NCI-H345 (cell line): Measurements from ENCODE around the gene SP3.
A peak's percentile ranks its signal among the peaks of the same experiment; 100 is the strongest.

ENCODE experiments used
- DNase-seq: peaks from one replicate; lab custom pipeline; 2025; lab: John Stamatoyannopoulos, UW

The SP3 gene

GRCh38 chr2:173996766-173997165 lies 31.6 kb upstream of the SP3 start:
- DNase-seq = no peak

GRCh38 chr2:173993459-173993858 lies 28.3 kb upstream of the SP3 start:
- DNase-seq = no peak

GRCh38 chr2:173991856-173992588 lies 26.8 kb upstream of the SP3 start:
- DNase-seq = no peak

DNA sequence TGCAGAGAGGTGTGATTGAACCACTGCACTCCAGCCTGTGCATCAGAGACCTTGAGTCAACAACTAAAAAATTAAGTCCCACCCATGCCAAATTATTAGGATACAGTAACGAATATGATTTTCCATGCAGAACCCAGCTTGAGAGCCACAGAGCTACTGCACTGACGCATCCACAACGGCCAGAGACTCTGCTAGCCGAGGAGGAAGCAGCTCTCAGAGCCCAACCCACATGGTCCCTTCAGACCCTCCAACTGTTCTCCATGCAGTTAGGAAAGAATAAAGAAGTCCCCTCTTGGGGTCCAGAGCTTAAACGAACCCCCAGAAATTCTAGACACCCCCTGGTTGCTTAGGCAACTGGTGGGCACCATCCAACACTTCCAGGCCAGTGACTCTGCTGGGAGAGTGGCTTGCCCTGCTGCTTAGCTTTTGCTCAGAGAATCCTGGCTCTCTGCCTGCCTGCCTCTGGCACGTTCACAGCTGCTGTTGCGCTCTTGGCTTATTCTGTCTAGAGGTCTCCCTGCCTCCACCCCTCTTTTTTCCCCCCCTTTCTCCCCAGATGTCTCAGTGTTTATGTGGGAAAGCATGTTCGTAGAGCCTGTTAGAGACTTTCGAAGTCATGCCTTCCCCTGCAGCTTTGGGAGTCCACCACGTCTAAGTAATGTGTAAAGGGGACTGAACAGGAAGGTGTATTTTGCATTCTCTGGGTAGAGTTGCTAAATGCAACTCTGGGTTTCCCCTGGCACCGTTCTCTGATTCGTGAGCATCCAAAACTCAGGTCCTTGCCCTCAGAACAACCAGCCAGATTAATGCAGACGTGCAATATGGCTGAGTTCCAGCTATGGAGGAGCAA lies 26.0 kb upstream of the SP3 start:
- DNase-seq = no peak

- no peak for DNase-seq
These were observed 25.1 kb upstream of the SP3 start for GRCh38 chr2:173990245-173990644.

GRCh38 chr2:173989884-173990215 lies 24.7 kb upstream of the SP3 start:
- no peak for DNase-seq

DNA sequence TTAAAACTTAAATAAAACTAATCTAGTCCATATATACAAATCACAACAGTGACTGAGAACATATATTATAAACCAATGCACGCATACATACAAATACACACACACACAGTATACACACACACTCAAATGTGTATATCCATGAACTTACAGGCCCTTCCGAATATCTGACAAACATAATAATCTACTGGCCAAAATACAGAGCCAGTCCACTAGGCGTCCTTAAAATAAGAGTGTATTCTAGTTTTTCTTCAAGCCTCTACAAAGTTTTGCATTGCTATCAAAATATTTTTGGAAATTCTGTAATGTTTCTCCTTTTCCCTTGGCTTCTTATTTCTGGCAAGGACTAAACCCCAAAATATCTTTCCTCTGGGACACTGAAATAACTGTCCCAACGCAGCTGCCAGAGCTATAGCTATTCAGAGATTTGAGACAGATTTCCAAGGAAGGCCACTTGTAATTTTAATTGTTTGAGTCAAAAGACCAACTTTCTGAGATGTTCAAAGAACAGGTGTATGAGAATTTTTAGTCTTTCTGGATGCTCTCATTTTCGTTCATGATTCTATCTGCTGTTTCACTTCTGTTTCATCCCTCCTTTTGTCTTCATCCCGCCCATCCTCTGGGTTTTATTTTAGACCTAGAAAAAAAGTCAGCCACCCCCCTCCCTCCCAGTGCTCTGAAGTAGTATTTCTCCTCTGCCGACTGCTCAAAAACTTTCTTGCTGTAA lies 24.1 kb upstream of the SP3 start:
- DNase-seq = no peak

- DNase-seq = no peak
These were observed 21.6 kb upstream of the SP3 start for GRCh38 chr2:173986805-173987204.

DNA sequence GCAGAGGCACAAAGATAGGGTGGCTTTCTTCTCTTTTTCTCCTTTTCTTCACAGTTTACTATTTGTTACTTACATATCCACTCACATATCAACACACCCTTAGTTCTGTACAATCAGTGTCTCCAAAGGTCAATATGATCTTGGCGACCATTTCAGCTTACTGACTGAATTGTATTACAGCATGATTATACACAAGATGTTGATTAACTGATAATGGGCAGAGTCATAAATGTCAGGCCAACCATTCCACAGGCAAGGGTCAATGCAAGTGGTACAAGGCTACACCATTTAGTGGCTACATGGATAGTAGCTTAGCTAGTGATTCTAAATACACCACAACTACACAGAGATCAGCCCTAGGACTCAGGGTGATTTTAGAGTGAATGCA lies 20.4 kb upstream of the SP3 start:
- no peak for DNase-seq

GRCh38 chr2:173984866-173985604 lies 19.9 kb upstream of the SP3 start:
- DNase-seq = no peak

- DNase-seq = peak; percentile 67
These were observed 18.3 kb upstream of the SP3 start for GRCh38 chr2:173983391-173983871.

DNA sequence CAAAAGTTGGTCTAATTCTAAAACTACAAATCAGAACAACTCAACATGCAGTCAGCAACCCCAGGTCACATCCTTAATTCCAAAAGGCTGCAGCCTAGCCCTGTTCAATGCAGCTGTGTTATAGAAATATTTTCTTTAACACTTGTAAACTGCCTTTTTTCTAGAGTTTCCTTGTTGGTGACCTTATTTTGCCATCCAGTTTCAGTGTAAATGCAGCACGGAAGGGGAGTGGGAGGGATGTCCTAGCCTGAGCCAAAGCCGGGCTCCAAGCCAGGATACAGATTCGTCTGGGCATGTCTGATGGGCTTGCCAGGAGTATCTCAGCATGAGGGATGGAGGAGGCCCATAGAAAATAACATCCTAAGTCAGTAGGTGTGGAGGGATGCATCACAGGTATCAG lies 17.7 kb upstream of the SP3 start:
- DNase-seq = peak; percentile 89

DNA sequence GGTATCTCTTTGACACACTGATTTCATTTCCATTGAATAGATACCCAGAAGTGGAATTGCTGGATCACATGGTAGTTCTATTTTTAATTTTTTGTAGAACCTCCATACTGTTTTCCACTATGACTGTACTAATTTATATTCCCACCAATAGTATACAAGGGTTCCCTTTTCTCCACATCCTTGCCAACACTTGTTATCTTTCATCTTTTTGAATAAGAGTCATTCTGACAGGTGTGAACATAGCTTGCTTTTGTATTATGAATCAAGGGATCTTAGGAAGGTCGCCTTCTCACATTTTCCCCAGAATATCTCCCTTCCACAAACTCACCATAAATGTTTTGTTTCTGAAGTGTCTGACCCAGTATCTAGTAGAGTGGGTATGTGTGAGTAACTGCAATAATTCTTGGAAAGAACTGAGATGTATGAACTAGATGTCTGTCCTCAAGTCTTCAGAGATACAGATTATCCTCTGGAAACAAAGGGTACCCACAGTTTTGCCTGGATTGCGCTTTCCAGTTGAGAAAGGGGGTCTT lies 17.1 kb upstream of the SP3 start:
- DNase-seq = no peak

DNA sequence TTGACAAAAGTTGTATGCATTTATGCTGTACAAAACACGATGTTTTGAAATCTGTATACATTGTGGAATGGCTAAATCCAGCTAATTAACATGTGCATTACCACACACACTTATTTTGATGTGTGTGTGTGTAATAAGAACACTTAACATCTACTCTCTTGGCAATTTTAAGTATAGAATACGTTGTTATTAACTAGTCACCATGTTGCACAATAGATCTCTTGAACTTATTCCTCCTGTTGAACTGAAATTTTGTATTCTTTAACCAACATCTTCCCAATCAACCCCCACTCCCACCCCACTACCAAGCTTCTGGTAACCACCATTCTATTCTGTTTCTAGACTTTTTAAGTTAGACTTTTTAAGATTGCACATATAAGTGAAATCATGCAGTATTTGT lies 16.3 kb upstream of the SP3 start:
- no peak for DNase-seq

DNA sequence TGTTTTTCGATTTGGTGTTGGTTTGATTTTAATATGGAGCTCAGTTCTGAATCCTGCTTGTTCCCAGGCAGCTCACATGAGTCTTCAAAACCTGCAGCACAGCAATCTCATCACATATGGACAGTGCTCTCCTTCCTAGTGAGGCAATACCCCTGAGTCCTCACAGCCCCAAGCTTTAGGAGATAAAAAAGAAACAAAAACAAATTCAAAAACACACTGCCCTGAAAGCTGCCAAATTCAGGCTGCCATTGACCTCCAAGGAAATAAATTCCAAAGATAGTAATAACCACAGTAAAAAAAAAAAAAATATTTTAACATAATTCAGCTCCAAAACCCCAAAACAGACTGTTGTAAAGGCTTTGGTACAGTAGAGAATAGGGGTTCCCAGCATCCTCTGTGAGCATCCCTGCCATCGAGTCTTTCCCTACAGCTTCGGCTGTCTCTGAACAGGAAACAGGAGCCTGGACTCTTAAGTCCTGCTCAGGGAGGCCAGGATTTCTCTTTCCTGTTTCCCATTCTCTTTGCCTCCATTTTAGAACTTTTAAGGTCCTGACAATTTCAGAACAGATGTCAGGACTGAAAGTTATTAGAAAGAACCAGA lies 14.7 kb upstream of the SP3 start:
- DNase-seq = no peak

DNA sequence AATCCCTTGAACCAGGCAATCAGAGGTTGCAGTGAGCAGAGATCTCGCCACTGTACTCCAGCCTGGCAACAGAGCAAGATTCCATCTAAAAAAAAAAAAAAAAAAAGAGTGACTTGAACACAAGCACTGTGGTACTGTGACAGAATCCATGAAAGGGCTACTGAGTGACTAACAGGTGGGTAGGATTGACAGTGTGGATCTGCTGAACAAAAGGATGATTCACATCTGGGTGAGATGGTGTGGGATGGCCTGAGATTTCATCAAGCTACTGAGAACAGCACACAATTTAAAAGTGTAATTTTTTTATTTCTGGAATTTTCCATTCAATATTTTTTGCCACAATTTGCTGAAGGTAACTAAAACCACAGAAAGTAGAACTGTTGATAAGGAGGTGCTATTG lies 13.3 kb upstream of the SP3 start:
- DNase-seq = no peak

GRCh38 chr2:173972636-173973035 lies 7.5 kb upstream of the SP3 start:
- DNase-seq = no peak

DNA sequence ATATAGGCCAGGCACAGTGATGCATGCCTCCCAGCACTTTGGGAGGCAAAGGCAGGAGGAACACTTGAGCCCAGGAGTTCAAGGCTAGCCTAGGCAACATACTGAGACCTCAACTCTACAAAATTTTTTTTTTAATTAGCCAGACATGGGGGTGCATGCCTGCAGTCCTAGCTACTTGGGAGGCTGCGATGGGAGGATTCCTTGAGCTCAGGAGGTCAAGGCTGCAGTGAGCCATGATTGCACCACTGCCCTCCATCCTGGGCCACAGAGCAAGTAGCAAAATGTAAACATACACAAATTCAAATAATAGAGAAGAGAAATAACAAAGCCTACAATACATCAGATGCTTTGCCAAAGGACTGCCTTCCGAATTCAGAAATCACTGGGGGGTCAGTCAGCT lies 7.0 kb upstream of the SP3 start:
- DNase-seq = no peak

GRCh38 chr2:173970516-173970924 lies 5.3 kb upstream of the SP3 start:
- no peak for DNase-seq

DNA sequence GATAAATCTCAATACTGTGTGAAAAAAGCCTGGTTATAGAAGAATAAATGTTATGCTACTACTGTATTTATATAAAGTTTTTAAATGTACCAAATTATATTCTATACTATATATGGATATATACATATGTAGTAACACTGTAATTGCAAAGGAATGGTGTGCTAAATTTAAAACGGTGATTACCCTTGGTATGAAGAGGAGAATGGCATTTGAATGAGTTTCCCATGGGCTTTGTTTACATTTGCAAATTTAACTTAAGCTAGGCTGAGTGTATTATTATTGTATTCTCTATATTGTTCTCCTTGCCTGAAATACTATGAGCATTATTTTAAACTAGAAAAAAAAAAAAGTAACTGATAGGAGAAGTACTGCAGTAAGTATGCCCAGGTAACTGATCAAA lies 4.7 kb upstream of the SP3 start:
- DNase-seq = no peak

DNA sequence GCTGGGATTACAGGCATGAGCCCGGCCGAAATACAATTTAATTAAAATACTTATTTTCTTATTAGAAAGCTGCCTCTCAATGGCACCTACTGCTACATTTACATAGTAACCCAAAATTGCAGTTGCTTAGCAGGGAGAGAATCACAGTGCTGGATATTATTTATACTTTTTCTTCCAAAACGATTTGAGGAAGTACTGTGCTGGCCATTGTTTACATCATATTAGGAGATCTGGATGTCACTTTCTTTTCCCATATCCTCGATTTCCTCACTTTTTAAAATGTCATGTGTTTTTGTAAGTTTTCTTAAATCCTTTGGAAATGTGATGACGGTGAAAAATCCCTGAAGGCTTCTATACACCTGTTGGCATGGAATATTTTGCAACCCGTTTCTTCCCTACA lies 3.4 kb upstream of the SP3 start:
- DNase-seq = no peak
